ENCODE measurements around the gene GRK5. TPM values are rescaled to one million over a fixed set of nuclear protein-coding genes. Genes with fewer than 3 reads are reported as not detected.

Gene GRK5
- total and polyA plus RNA-seq, 4 donors = 18.5 to 43.1 (median 40.3) TPM

DNA sequence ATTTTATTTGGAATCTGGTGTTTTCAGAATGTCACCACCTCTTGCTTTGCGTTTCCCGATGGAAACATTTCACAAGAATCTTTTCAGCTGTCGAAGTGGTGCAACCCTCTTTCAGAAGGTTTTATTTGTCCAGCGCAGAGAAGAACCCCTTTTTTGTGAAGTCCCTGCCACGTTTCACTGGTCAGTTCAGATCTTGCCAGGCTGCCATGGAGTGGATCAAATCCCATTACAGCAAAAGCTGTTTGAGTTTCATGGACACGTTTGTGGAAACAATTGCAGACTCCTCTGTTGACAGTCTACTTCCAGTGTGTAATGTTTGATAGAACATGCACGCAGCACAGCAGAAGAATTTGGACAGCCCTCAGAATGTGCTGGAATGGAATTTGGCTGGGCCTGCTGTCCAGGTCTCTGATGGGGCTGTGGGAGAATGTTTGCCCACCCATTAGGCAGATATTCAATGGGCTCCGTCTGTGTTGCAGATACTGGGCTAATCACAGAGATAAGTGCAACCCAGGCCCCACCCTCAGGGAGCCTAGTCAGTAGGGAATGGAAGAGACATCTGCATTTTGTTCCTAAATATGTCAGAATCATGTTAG is 143.2 kb downstream of the GRK5 start:
- TF ChIP-seq, protein P1, sequence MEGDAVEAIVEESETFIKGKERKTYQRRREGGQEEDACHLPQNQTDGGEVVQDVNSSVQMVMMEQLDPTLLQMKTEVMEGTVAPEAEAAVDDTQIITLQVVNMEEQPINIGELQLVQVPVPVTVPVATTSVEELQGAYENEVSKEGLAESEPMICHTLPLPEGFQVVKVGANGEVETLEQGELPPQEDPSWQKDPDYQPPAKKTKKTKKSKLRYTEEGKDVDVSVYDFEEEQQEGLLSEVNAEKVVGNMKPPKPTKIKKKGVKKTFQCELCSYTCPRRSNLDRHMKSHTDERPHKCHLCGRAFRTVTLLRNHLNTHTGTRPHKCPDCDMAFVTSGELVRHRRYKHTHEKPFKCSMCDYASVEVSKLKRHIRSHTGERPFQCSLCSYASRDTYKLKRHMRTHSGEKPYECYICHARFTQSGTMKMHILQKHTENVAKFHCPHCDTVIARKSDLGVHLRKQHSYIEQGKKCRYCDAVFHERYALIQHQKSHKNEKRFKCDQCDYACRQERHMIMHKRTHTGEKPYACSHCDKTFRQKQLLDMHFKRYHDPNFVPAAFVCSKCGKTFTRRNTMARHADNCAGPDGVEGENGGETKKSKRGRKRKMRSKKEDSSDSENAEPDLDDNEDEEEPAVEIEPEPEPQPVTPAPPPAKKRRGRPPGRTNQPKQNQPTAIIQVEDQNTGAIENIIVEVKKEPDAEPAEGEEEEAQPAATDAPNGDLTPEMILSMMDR (IDR thresholded peaks at IDR 0.05; ENCODE audit: control extremely low read depth, extremely low read depth) = no peak
- Histone ChIP-seq H3K4me3 (no peak overlapping the region), H3K27ac (ENCODE audit: low read depth in 1 of 2, low read length in 1 of 2) (peak overlapping the region in 1 of 2 donors; percentile 37), H3K36me3 (ENCODE audit: control insufficient read depth in 4 of 4, insufficient read depth in 4 of 4, low read length in 4 of 4) (peaks cover 0 to 11% (median 4%) of the 10 kb centered on the region in 4 donors), H3K9me3 (ENCODE audit: control insufficient read depth in 4 of 4, insufficient read depth in 3 of 4, low read length in 3 of 4) (peaks cover 0 to 5% (median under 1%) of the 10 kb centered on the region in 4 donors), H3K4me1 (ENCODE audit: control insufficient read depth in 5 of 5, insufficient read depth in 5 of 5, low read length in 5 of 5) (peaks cover 11 to 33% (median 24%) of the 10 kb centered on the region in 5 donors), H3K9ac (ENCODE audit: insufficient read depth in 1 of 2, low read length in 2 of 2) (no peak overlapping the region), H3K27me3 (ENCODE audit: control insufficient read depth in 3 of 3, insufficient read depth in 3 of 3, low read length in 2 of 3) (no peaks in the 10 kb centered on the region)
- WGBS, 2 donors = 54 to 68% methylated on average over 8 of the region's 8 CpGs
- ATAC-seq (ENCODE audit: insufficient read depth, low FRiP score) (no peak), DNase-seq (peak; percentile 86 to 91 (median 90))

DNA sequence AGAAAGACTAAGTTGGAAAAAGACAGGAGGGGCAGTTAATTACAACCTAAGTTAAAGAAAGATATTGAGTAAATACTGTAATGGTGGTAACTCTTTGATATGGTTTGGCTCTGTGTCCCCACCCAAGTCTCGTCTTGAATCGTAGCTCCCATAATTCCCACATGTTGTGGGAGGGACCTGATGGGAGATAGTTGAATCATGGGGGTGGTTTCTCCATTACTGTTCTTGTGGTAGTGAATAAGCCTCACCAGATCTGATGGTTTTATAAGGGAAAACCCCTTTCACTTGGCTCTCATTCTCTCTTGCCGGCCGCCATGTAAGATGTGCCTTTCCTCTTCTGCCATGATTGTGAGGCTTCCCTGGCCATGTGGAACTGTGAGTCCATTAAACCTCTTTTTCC is 143.8 kb downstream of the GRK5 start:
- peaks cover 0 to 5% (median under 1%) of the 10 kb centered on the region in 4 donors for H3K9me3 ChIP-seq (ENCODE audit: control insufficient read depth in 4 of 4, insufficient read depth in 3 of 4, low read length in 3 of 4)
- peak in 1 of 3 donors; percentile 15 for DNase-seq
- H3K36me3 ChIP-seq (ENCODE audit: control insufficient read depth in 4 of 4, insufficient read depth in 4 of 4, low read length in 4 of 4) = peaks cover 0 to 11% (median 4%) of the 10 kb centered on the region in 4 donors
- H3K4me1 ChIP-seq (ENCODE audit: control insufficient read depth in 5 of 5, insufficient read depth in 5 of 5, low read length in 5 of 5) = peaks cover 11 to 33% (median 24%) of the 10 kb centered on the region in 5 donors
- ATAC-seq (ENCODE audit: insufficient read depth, low FRiP score) = no peak
- WGBS, 2 donors = 89 to 98% methylated on average over 4 of the region's 4 CpGs
- no peak overlapping the region for H3K9ac ChIP-seq (ENCODE audit: insufficient read depth in 1 of 2, low read length in 2 of 2)
- no peak overlapping the region for H3K27ac ChIP-seq (ENCODE audit: low read depth in 1 of 2, low read length in 1 of 2)
- no peaks in the 10 kb centered on the region for H3K27me3 ChIP-seq (ENCODE audit: control insufficient read depth in 3 of 3, insufficient read depth in 3 of 3, low read length in 2 of 3)
- H3K4me3 ChIP-seq = no peak overlapping the region
- TF ChIP-seq, protein P1 (IDR thresholded peaks at IDR 0.05; ENCODE audit: control extremely low read depth, extremely low read depth) = no peak

DNA sequence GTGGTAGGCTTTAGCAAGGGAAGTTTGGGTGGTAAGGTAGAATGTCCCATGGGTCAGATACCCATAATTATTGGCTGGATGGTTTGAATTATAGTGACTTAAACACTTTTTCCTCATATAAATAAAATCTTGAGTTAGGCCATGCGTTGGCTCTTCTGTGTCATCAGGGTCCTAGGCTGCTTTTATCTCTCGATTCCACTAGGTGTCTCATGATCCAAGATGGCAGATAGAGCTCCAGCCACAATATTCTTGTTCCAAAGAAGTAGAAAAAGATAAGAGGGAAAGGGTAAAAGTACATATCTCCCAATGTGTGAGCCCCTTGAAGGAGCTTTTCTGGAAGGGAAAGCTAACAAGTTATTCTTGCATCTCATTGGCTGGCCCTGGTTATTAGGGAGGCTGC is 144.7 kb downstream of the GRK5 start:
- H3K27ac ChIP-seq (ENCODE audit: low read depth in 1 of 2, low read length in 1 of 2) = no peak overlapping the region
- peaks cover 0 to 11% (median 3%) of the 10 kb centered on the region in 4 donors for H3K36me3 ChIP-seq (ENCODE audit: control insufficient read depth in 4 of 4, insufficient read depth in 4 of 4, low read length in 4 of 4)
- TF ChIP-seq, protein P1 (IDR thresholded peaks at IDR 0.05; ENCODE audit: control extremely low read depth, extremely low read depth) = no peak
- H3K9ac ChIP-seq (ENCODE audit: insufficient read depth in 1 of 2, low read length in 2 of 2) = no peak overlapping the region
- WGBS, 2 donors = 62 to 93% methylated on average over 2 of the region's 2 CpGs
- DNase-seq (no peak), ATAC-seq (ENCODE audit: insufficient read depth, low FRiP score) (no peak)
- H3K27me3 ChIP-seq (ENCODE audit: control insufficient read depth in 3 of 3, insufficient read depth in 3 of 3, low read length in 2 of 3) = no peaks in the 10 kb centered on the region
- H3K9me3 ChIP-seq (ENCODE audit: control insufficient read depth in 4 of 4, insufficient read depth in 3 of 4, low read length in 3 of 4) = peaks cover 0 to 5% (median under 1%) of the 10 kb centered on the region in 4 donors
- peaks cover 11 to 39% (median 26%) of the 10 kb centered on the region in 5 donors for H3K4me1 ChIP-seq (ENCODE audit: control insufficient read depth in 5 of 5, insufficient read depth in 5 of 5, low read length in 5 of 5)
- H3K4me3 ChIP-seq = no peak overlapping the region

All from lung (tissue), 12 donors.